ENCODE data around the gene FRMD4A. TPM values are rescaled to one million over a fixed set of nuclear protein-coding genes. Genes with fewer than 3 reads are reported as not detected.

The FRMD4A gene
- polyA plus RNA-seq, 1 of the 3 experiments (the other 2 are of a cell fraction), result 37.7 TPM

GRCh38 chr10:14370894-14371293 is 40.2 kb upstream of the FRMD4A start:
- H3K4me3 ChIP-seq (ENCODE audit: low read depth in 2 of 2, low read length in 1 of 2), result no peak overlapping the region
- H3K4me2 ChIP-seq, result no peak overlapping the region
- no peak for TF ChIP-seq FOXJ3 (CRISPR knock-in tag; IDR thresholded peaks at IDR 0.05)
- TF ChIP-seq NFIC (IDR thresholded peaks at IDR 0.05; ENCODE audit: borderline replicate concordance), result no peak
- TF ChIP-seq MEF2A (IDR thresholded peaks at IDR 0.05; ENCODE audit: borderline replicate concordance, low read depth), result no peak
- no peak for TF ChIP-seq IRF3 (IDR thresholded peaks at IDR 0.05; ENCODE audit: low read depth, low read length)
- TF ChIP-seq USF2 (IDR thresholded peaks at IDR 0.05; ENCODE audit: borderline replicate concordance, low read depth, low read length), result no peak
- no peak for TF ChIP-seq ZBTB33 (IDR thresholded peaks at IDR 0.05; ENCODE audit: borderline replicate concordance, low read depth)
- TF ChIP-seq GABPA (IDR thresholded peaks at IDR 0.05; ENCODE audit: low read depth), result no peak
- no peaks in the 10 kb centered on the region for H3F3A ChIP-seq (replicated peaks; ENCODE audit: insufficient read depth)
- no peaks in the 10 kb centered on the region for H3K9me3 ChIP-seq
- H3K27me3 ChIP-seq (ENCODE audit: insufficient read depth), result no peaks in the 10 kb centered on the region; the same call in 1 of the 2 replicates
- no peaks in the 10 kb centered on the region for H3K79me2 ChIP-seq (ENCODE audit: insufficient read depth)
- H3K36me3 ChIP-seq (replicated peaks in 1 of 2; ENCODE audit: control insufficient read depth in 1 of 2, insufficient read depth in 2 of 2, low read length in 1 of 2), result no peaks in the 10 kb centered on the region
- H3K4me1 ChIP-seq (ENCODE audit: control insufficient read depth in 1 of 2, insufficient read depth in 2 of 2, low read depth in 1 of 2, low read length in 1 of 2), result no peaks in the 10 kb centered on the region; a peak in 1 of 4 replicates
- no peaks in the 10 kb centered on the region for H4K20me1 ChIP-seq (ENCODE audit: insufficient read depth)
- no peak for DNase-seq
- no peak overlapping the region for H3K27ac ChIP-seq (ENCODE audit: low read depth in 2 of 2, low read length in 1 of 2)
- no peaks in the 10 kb centered on the region for H3K9me2 ChIP-seq
- no peak overlapping the region for H2AFZ ChIP-seq (ENCODE audit: low read depth)
- POLR2A ChIA-PET, result no interaction called here
- H3K9ac ChIP-seq, result no peak overlapping the region
- CTCF ChIA-PET, result interaction anchor here (1.0 kb wide), 1 partner anchor 10 kb away, joined by 3 read pairs; no protein-coding TSS in a partner anchor
- WGBS (ENCODE audit: low lambda C conversion rate), result 46% methylated on average over 5 of the region's 5 CpGs

- Histone ChIP-seq H3K36me3 (replicated peaks in 1 of 2; ENCODE audit: control insufficient read depth in 1 of 2, insufficient read depth in 2 of 2, low read length in 1 of 2) (no peaks in the 10 kb centered on the region), H3K9me3 (no peaks in the 10 kb centered on the region), H3K79me2 (ENCODE audit: insufficient read depth) (no peaks in the 10 kb centered on the region), H3K27me3 (ENCODE audit: insufficient read depth) (no peaks in the 10 kb centered on the region; the same call in 1 of the 2 replicates), H3K9ac (no peak overlapping the region), H3K9me2 (no peaks in the 10 kb centered on the region), H3K4me3 (ENCODE audit: low read depth in 2 of 2, low read length in 1 of 2) (no peak overlapping the region), H4K20me1 (ENCODE audit: insufficient read depth) (no peaks in the 10 kb centered on the region), H3K4me2 (no peak overlapping the region), H3F3A (replicated peaks; ENCODE audit: insufficient read depth) (no peaks in the 10 kb centered on the region), H2AFZ (ENCODE audit: low read depth) (no peak overlapping the region), H3K4me1 (ENCODE audit: control insufficient read depth in 1 of 2, insufficient read depth in 2 of 2, low read depth in 1 of 2, low read length in 1 of 2) (no peaks in the 10 kb centered on the region; a peak in 1 of 4 replicates), H3K27ac (ENCODE audit: low read depth in 2 of 2, low read length in 1 of 2) (no peak overlapping the region)
- ChIA-PET POLR2A (no interaction called here), CTCF (interaction anchor here (1.7 kb wide), 1 partner anchor 16 kb away, joined by 6 read pairs; no protein-coding TSS in a partner anchor)
- DNase-seq, result no peak
- TF ChIP-seq USF2 (IDR thresholded peaks at IDR 0.05; ENCODE audit: borderline replicate concordance, low read depth, low read length) (no peak), GATA2 (CRISPR knock-in tag; IDR thresholded peaks at IDR 0.05) (no peak), CHD2 (IDR thresholded peaks at IDR 0.05; ENCODE audit: low read length, partially characterized antibody) (no peak), MEF2A (IDR thresholded peaks at IDR 0.05; ENCODE audit: borderline replicate concordance, low read depth) (no peak), EP300 (IDR thresholded peaks at IDR 0.05; ENCODE audit: borderline replicate concordance in 1 of 2, low read depth in 1 of 2, low read length in 1 of 2) (no peak), CTCF (IDR thresholded peaks at IDR 0.05) (no peak), FOXJ3 (CRISPR knock-in tag; IDR thresholded peaks at IDR 0.05) (no peak), USF1 (IDR thresholded peaks at IDR 0.05; ENCODE audit: borderline replicate concordance, low read depth) (no peak), TAF1 (IDR thresholded peaks at IDR 0.05; ENCODE audit: borderline replicate concordance, low read depth, low read length) (no peak), NRF1 (IDR thresholded peaks at IDR 0.05; ENCODE audit: low read depth, low read length) (no peak), PBX3 (IDR thresholded peaks at IDR 0.05) (no peak), RFX5 (IDR thresholded peaks at IDR 0.05; ENCODE audit: low read length) (no peak), YY1 (IDR thresholded peaks at IDR 0.05; ENCODE audit: low read depth) (no peak), POLR2AphosphoS5 (IDR thresholded peaks at IDR 0.05; ENCODE audit: low read depth, low read length) (no peak), FOSL2 (IDR thresholded peaks at IDR 0.05; ENCODE audit: borderline replicate concordance, low read depth) (no peak)
Measured at GRCh38 chr10:14369906-14370305, 39.2 kb upstream of the FRMD4A start.
